ENCODE measurements around the gene PHF21A.

- TF ChIP-seq CTCF (IDR thresholded peaks at IDR 0.05; ENCODE audit: low read depth, low read length, missing input control) (no peak), GABPA (IDR thresholded peaks at IDR 0.05 in 1 of 2, conservative IDR thresholded peaks at IDR 0.05 in 1 of 2) (no peak), FOXA1 (IDR thresholded peaks at IDR 0.05) (no peak), JUND (IDR thresholded peaks at IDR 0.05) (no peak), MAX (IDR thresholded peaks at IDR 0.05) (no peak), EGR1 (IDR thresholded peaks at IDR 0.05; ENCODE audit: low read depth in 2 of 2) (no peak), ATF3 (IDR thresholded peaks at IDR 0.05) (no peak), YY1 (IDR thresholded peaks at IDR 0.05) (no peak)
These were observed 200.4 kb downstream of the PHF21A start for GRCh38 chr11:45920531-45921477.
